H1 (cell line): ENCODE measurements around the gene AURKAIP1.

Experiments
- BACH1 ChIP-seq: IDR thresholded peaks from 2 replicates; pipeline ENCODE4 v1.6.1; 2012; ENCODE audit warnings: low read length, improper control_type of control experiment
- FOSL1 ChIP-seq: IDR thresholded peaks from 2 replicates; pipeline ENCODE4 v1.6.1; 2011; ENCODE audit warnings: mild to moderate bottlenecking, low read depth, low read length, moderate library complexity; ENCODE audit not compliant: insufficient read depth

DNA sequence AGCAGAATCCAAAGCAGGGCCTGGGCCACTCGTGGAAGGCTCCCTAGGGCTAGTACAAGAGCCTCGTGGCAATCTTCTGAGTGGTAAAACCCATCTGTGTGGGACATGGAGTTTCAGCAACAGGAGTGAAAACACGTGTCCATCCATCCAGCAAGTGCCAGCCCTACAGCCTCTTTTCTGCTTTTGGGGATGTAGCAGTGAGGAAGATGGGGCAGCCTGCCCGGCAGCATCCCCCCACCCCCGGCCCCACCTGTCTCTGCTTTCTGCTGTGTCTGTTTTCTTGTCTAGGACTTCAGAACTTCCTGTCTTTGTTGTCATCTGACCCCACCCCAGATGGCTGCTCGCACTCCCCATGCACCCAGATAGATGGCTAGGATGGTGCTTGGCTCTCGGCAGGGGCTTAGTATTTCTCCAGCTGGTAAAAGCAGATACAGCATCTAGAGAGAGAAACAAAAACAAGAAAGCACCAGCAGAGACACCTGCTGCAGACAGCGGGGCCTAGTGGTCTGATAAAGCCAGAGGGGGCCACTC is 48.9 kb downstream of the AURKAIP1 start:
- TF ChIP-seq FOSL1, result no peak
- TF ChIP-seq BACH1, result no peak
